GM23338 (cell line): ENCODE data around the gene DCTN1. TPM values are rescaled to one million over a fixed set of nuclear protein-coding genes. Genes with fewer than 3 reads are reported as not detected.

ENCODE experiments used
- ATAC-seq: fragments of 200-7000 bp; cut with Tn5 transposase; 3 replicates; pipeline ENCODE4 v1.9.1; 2020
- DNase-seq: peaks from one replicate; pipeline ENCODE4 v3.0.0-alpha.2; 2015; ENCODE audit warnings: low spot score
- H2AFZ ChIP-seq: fragments of 200-600 bp; sonication (generic); 2 replicates; pipeline ENCODE4 v1.8.0; 2016; ENCODE audit warnings: antibody characterized with exemption, mild to moderate bottlenecking, moderate library complexity
- H3F3A ChIP-seq: fragments of 200-600 bp; sonication (generic); replicated peaks from 2 replicates; pipeline ENCODE4 v1.8.0; 2017; ENCODE audit warnings: antibody characterized with exemption, mixed run types, low read depth
- H3K27ac ChIP-seq: fragments of 200-600 bp; sonication (generic); 2 replicates; pipeline ENCODE4 v1.6.1; 2016; ENCODE audit warnings: low read depth
- H3K27me3 ChIP-seq: fragments of 200-600 bp; sonication (generic); 2 replicates; pipeline ENCODE4 v1.8.0; 2016; ENCODE audit warnings: mild to moderate bottlenecking, mixed run types, moderate library complexity; ENCODE audit not compliant: insufficient read depth
- H3K36me3 ChIP-seq: fragments of 200-600 bp; sonication (generic); 2 replicates; pipeline ENCODE4 v1.8.0; 2016; ENCODE audit warnings: mild to moderate bottlenecking; ENCODE audit not compliant: insufficient read depth
- H3K4me1 ChIP-seq: fragments of 200-600 bp; sonication (generic); 2 replicates; pipeline ENCODE4 v1.8.0; 2016; ENCODE audit warnings: mild to moderate bottlenecking, moderate library complexity; ENCODE audit not compliant: insufficient read depth
- H3K4me2 ChIP-seq: fragments of 200-600 bp; sonication (generic); 2 replicates; pipeline ENCODE4 v1.7.1; 2017; ENCODE audit warnings: mixed run types
- H3K4me3 ChIP-seq: fragments of 200-600 bp; sonication (generic); 2 replicates; pipeline ENCODE4 v1.6.1; 2016; ENCODE audit warnings: mixed run types
- H3K79me2 ChIP-seq: fragments of 200-600 bp; sonication (generic); replicated peaks from 2 replicates; pipeline ENCODE4 v1.8.0; 2017; ENCODE audit warnings: mild to moderate bottlenecking; ENCODE audit not compliant: insufficient read depth
- H3K9me2 ChIP-seq: fragments of 200-600 bp; sonication (generic); 2 replicates; pipeline ENCODE4 v1.8.0; 2017; ENCODE audit not compliant: insufficient read depth
- H4K20me1 ChIP-seq: fragments of 200-600 bp; sonication (generic); replicated peaks from 2 replicates; pipeline ENCODE4 v1.8.0; 2017; ENCODE audit warnings: mild to moderate bottlenecking; ENCODE audit not compliant: insufficient read depth
- H3K27ac Mint-ChIP-seq: 2 replicates; pipeline ENCODE4 v1.8.0; 2020; ENCODE audit warnings: inconsistent platforms, mild to moderate bottlenecking, moderate library complexity, mixed read lengths
- H3K27me3 Mint-ChIP-seq: 3 replicates; pipeline ENCODE4 v1.8.0; 2022; ENCODE audit warnings: low read depth, mild to moderate bottlenecking, moderate library complexity, mixed read lengths, inconsistent platforms; ENCODE audit not compliant: insufficient read depth, poor library complexity
- H3K36me3 Mint-ChIP-seq: 3 replicates; pipeline ENCODE4 v1.8.0; 2021; ENCODE audit warnings: low read depth, mild to moderate bottlenecking, inconsistent platforms, moderate library complexity, mixed read lengths
- H3K4me1 Mint-ChIP-seq: 3 replicates; pipeline ENCODE4 v1.8.0; 2020; ENCODE audit warnings: mild to moderate bottlenecking, inconsistent platforms, mixed read lengths
- H3K4me3 Mint-ChIP-seq: 3 replicates; pipeline ENCODE4 v1.8.0; 2021; ENCODE audit warnings: moderate library complexity, mild to moderate bottlenecking, inconsistent platforms, mixed read lengths
- H3K9me3 Mint-ChIP-seq: 3 replicates; pipeline ENCODE4 v1.8.0; 2020; ENCODE audit warnings: moderate library complexity, mild to moderate bottlenecking, inconsistent platforms, mixed read lengths
- EZH2phosphoT487 ChIP-seq: fragments of 200-600 bp; sonication (generic); IDR thresholded peaks from one replicate; pipeline ENCODE4 v1.8.1; 2018; ENCODE audit warnings: antibody characterized with exemption; ENCODE audit not compliant: unreplicated experiment
- NANOG ChIP-seq: IDR thresholded peaks from 2 replicates; pipeline ENCODE4 v1.6.1; 2016; ENCODE audit warnings: antibody characterized with exemption, borderline replicate concordance
- POLR2AphosphoS5 ChIP-seq: IDR thresholded peaks from 2 replicates; pipeline ENCODE4 v1.6.1; 2016; ENCODE audit warnings: antibody characterized with exemption, low read depth
- ZNF331 ChIP-seq: fragments of 250-450 bp; sonication (Bioruptor Pico); IDR thresholded peaks from 2 replicates; pipeline ENCODE4 v1.5.0; 2020; ENCODE audit warnings: low read depth, mild to moderate bottlenecking, moderate library complexity
- polyA plus RNA-seq: library from polyadenylated mRNA; unstranded; fragments of >200 nt; fragmentation: Nextera tagmentation; extraction: Ambion mirVana; gene quantifications from 2 replicates; pipeline ENCODE4 v1.2.1, GENCODE V29; 2016
- total RNA-seq: library from RNA; depleted of rRNA; stranded (reverse); fragments of >200 nt; shearing (Covaris generic); gene quantifications from 2 replicates; pipeline ENCODE4 v1.2.3, GENCODE V29; 2014
- TF ChIP-seq, protein P1 (sequence below), 2 experiments: fragments of 200-600 bp in 1 of 2; sonication (generic) in 1 of 2; conservative IDR thresholded peaks; 2 replicates each; pipeline versions ENCODE4 v1.5.1 to v1.6.1; 2016 to 2017; ENCODE audit warnings: antibody characterized with exemption in 2 of 2, low read depth in 2 of 2, mild to moderate bottlenecking in 2 of 2, moderate library complexity in 1 of 2
- TF ChIP-seq, protein P2 (sequence below): IDR thresholded peaks from 2 replicates; pipeline ENCODE4 v1.6.1; 2016; ENCODE audit warnings: antibody characterized with exemption

DCTN1 gene
- total and polyA plus RNA-seq, 2 experiments from 2014 or later, result 108 to 145 TPM

DNA sequence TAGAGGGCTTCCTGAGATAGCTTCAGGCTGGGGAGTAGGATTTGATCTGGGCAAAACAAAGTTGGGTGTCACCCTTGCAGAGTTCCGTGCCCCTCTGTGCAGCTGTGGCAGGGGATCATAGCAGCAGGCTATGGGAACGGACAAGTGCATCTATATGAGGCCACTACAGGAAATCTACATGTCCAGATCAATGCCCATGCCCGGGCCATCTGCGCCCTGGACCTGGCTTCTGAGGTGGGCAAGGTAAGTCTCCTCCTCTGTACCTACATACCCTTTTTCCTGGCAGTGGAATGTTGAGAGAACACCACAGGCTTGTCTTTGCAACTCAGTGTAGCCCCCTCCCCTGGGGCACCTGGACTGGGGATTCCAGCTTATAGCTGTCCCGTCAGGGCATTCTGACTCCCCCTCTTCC lies 44.9 kb upstream of the DCTN1 start:
- Histone ChIP-seq H4K20me1 (peaks cover 5% of the 10 kb centered on the region; the same call in 1 of the 2 replicates), H3K27me3 (peaks cover 13% of the 10 kb centered on the region), H2AFZ (no peak overlapping the region), H3K27ac (0 out of 2 replicates have a peak overlapping the region, but pooled peaks have one; percentile 32), H3K9me2 (no peaks in the 10 kb centered on the region), H3K4me2 (no peak overlapping the region), H3F3A (peaks cover 13% of the 10 kb centered on the region; the same call in 1 of the 2 replicates), H3K4me3 (no peak overlapping the region), H3K79me2 (no peaks in the 10 kb centered on the region), H3K36me3 (peaks cover 8% of the 10 kb centered on the region; the same call in 1 of the 2 replicates), H3K4me1 (no peaks in the 10 kb centered on the region)
- H3K27ac Mint-ChIP-seq, result no peak overlapping the region
- no peak overlapping the region for H3K4me3 Mint-ChIP-seq
- H3K36me3 Mint-ChIP-seq, result peaks cover 49% of the 10 kb centered on the region
- H3K4me1 Mint-ChIP-seq, result peaks cover 10% of the 10 kb centered on the region
- DNase-seq, result no peak
- ATAC-seq, result no peak
- TF ChIP-seq, protein P1, sequence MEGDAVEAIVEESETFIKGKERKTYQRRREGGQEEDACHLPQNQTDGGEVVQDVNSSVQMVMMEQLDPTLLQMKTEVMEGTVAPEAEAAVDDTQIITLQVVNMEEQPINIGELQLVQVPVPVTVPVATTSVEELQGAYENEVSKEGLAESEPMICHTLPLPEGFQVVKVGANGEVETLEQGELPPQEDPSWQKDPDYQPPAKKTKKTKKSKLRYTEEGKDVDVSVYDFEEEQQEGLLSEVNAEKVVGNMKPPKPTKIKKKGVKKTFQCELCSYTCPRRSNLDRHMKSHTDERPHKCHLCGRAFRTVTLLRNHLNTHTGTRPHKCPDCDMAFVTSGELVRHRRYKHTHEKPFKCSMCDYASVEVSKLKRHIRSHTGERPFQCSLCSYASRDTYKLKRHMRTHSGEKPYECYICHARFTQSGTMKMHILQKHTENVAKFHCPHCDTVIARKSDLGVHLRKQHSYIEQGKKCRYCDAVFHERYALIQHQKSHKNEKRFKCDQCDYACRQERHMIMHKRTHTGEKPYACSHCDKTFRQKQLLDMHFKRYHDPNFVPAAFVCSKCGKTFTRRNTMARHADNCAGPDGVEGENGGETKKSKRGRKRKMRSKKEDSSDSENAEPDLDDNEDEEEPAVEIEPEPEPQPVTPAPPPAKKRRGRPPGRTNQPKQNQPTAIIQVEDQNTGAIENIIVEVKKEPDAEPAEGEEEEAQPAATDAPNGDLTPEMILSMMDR (conservative IDR thresholded peaks at IDR 0.05; ENCODE audit: low read depth in 2 of 2), result no peak
- TF ChIP-seq NANOG, result no peak
- no peak for TF ChIP-seq ZNF331 (CRISPR knock-in tag)
- TF ChIP-seq, protein P2, sequence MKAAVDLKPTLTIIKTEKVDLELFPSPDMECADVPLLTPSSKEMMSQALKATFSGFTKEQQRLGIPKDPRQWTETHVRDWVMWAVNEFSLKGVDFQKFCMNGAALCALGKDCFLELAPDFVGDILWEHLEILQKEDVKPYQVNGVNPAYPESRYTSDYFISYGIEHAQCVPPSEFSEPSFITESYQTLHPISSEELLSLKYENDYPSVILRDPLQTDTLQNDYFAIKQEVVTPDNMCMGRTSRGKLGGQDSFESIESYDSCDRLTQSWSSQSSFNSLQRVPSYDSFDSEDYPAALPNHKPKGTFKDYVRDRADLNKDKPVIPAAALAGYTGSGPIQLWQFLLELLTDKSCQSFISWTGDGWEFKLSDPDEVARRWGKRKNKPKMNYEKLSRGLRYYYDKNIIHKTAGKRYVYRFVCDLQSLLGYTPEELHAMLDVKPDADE, result no peak
- peak; percentile 38 for TF ChIP-seq POLR2AphosphoS5
- H3K9me3 Mint-ChIP-seq, result no peaks in the 10 kb centered on the region
- H3K27me3 Mint-ChIP-seq, result peaks cover 39% of the 10 kb centered on the region

DNA sequence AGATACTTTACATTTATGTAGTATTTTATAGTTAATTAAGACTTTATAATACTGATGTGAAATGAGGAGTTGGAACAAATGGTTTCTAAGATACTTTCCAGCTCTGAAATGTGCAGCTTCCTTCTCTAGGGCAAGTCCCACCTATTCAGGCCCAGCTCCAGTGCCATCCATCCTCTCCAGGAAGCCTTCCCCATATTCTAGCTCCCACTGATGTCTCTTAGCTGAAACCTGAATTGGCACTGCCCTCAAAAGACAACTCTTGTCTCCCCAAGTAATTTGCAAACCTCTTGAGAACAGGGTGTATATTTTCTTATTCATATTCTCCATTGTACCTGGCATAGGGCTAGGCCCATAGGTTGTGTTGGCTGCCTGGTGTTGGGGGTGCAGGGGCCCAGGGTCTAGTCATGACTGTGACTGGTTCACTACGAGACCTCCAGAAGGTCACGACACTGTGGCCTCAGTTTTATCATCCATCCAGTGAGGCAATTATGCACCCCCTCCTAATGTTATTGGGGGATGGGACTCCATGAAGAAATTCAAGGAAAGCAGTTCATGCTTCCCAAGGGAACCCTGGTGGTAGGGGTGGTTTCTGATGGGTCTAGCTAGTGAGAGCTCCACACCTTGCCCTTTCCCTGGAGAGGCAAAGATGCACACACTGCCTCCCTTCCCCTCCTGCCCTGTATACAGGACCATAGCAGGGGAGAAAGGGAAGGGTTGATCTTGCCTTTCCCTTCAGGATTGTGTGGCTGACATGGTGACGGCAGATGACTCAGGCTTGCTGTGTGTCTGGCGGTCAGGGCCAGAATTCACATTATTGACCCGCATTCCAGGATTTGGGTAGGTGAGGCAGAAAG lies 44.3 kb upstream of the DCTN1 start:
- Histone ChIP-seq H3K36me3 (peaks cover 5% of the 10 kb centered on the region; the same call in 1 of the 2 replicates), H3K27me3 (peaks cover 15% of the 10 kb centered on the region), H3K79me2 (no peaks in the 10 kb centered on the region), H2AFZ (no peak overlapping the region), H3K4me1 (no peaks in the 10 kb centered on the region), H3K27ac (no peak overlapping the region), H4K20me1 (peaks cover 5% of the 10 kb centered on the region; the same call in 1 of the 2 replicates), H3K4me3 (no peak overlapping the region), H3K4me2 (no peak overlapping the region), H3F3A (peaks cover 13% of the 10 kb centered on the region; the same call in 1 of the 2 replicates), H3K9me2 (no peaks in the 10 kb centered on the region)
- ATAC-seq (no peak), DNase-seq (no peak)
- Mint-ChIP-seq H3K27me3 (peaks cover 39% of the 10 kb centered on the region), H3K36me3 (peaks cover 43% of the 10 kb centered on the region), H3K4me3 (no peak overlapping the region; the same call in 2 of the 3 replicates), H3K27ac (no peak overlapping the region), H3K9me3 (no peaks in the 10 kb centered on the region), H3K4me1 (peaks cover 10% of the 10 kb centered on the region)
- peak; percentile 48; the same call in 1 of the 2 replicates for TF ChIP-seq POLR2AphosphoS5
- no peak for TF ChIP-seq EZH2phosphoT487
